Vagina (tissue), 2 donors: ENCODE results near the gene GCH1.

Experiments
- POLR2A ChIP-seq, 2 donors: fragments of 450-650 bp; IDR thresholded peaks; one replicate each; pipeline ENCODE4 v1.6.1; 2017; ENCODE audit warnings: antibody characterized with exemption in 2 of 2, mild to moderate bottlenecking in 2 of 2, moderate library complexity in 2 of 2
- TF ChIP-seq, protein P1 (sequence below), 3 experiments: fragments of 450-650 bp in 2 of 3; fragments of 200-600 bp in 1 of 3; sonication (generic) in 1 of 3; IDR thresholded peaks; one replicate each; pipeline ENCODE4 v1.5.1; 2017 to 2019; ENCODE audit warnings: antibody characterized with exemption in 3 of 3, mild to moderate bottlenecking in 2 of 3, moderate library complexity in 2 of 3

- TF ChIP-seq, protein P1, sequence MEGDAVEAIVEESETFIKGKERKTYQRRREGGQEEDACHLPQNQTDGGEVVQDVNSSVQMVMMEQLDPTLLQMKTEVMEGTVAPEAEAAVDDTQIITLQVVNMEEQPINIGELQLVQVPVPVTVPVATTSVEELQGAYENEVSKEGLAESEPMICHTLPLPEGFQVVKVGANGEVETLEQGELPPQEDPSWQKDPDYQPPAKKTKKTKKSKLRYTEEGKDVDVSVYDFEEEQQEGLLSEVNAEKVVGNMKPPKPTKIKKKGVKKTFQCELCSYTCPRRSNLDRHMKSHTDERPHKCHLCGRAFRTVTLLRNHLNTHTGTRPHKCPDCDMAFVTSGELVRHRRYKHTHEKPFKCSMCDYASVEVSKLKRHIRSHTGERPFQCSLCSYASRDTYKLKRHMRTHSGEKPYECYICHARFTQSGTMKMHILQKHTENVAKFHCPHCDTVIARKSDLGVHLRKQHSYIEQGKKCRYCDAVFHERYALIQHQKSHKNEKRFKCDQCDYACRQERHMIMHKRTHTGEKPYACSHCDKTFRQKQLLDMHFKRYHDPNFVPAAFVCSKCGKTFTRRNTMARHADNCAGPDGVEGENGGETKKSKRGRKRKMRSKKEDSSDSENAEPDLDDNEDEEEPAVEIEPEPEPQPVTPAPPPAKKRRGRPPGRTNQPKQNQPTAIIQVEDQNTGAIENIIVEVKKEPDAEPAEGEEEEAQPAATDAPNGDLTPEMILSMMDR (IDR thresholded peaks at IDR 0.05): no peak
- no peak for TF ChIP-seq POLR2A (IDR thresholded peaks at IDR 0.05)
Measured at GRCh38 chr14:54894995-54895394, 7.6 kb downstream of the GCH1 start.
